ENCODE results near the gene SGK1.

Gene SGK1

DNA sequence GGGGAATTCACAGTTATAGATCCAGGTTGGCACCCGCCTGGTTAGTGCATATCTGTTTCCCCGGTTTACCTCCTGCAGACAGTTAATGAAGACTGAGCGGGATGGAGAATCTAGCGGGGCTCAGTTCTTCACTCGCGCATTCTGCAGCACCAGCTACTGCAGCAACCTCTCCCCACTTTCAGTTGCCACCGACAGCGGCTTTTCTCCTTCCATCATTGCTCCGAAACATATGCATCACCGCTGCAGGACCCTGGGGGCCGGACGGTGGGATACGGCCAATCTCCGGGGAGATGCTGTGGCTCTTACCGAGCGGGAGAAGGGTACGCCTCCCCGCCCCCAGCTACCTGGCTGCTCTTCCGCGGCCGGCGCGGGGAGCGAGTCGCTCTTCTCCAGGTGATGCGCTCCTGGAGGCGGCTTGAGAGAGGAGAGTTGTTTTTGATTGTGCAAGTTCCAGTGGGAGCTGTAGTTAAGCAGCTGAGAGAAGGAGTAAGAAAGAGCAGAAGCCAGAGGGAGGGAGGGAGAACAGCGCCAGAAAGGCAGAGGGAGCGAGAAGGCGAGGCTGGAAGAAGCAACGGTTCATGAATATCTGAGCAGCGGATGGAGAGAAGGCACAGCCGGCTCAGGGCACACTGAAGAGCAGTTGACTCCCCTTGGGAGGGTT, at the start of gene SGK1:
Gene SGK1 (minus strand): TSS at position 642 of the 661 bp plus-strand sequence. CDS start 652 bp downstream, outside the sequence.
- H3K36me3 ChIP-seq, result peaks cover 0 to 4% (median 0%) of the 10 kb centered on the region in 11 experiments; a peak in 1 of 22 replicates
- H3K27me3 ChIP-seq, result no peaks in the 10 kb centered on the region; a peak in 2 of 22 replicates
- no peaks in the 10 kb centered on the region for H4K20me1 ChIP-seq
- H3K27ac ChIP-seq, result peak within 1 kb of the TSS; percentile 52 to 74 (median 64)
- peak within 1 kb of the TSS; percentile 73 to 95 (median 87) for H3K4me2 ChIP-seq
- H3K9ac ChIP-seq, result peak within 1 kb of the TSS; percentile 64 to 88 (median 78)
- peaks cover 17 to 37% (median 26%) of the 10 kb centered on the region in 11 experiments for H3K9me3 ChIP-seq (replicated peaks in 1 of 11)
- TF ChIP-seq Cebpa-rat (IDR thresholded peaks at IDR 0.05), result 0 out of 22 replicates have a peak, but pooled peaks of 2 of the 11 experiments have one; percentile 27
- H3K4me1 ChIP-seq, result peaks cover 24 to 53% (median 41%) of the 10 kb centered on the region in 10 experiments
- peak within 1 kb of the TSS; percentile 71 to 88 (median 76) for H3K4me3 ChIP-seq

DNA sequence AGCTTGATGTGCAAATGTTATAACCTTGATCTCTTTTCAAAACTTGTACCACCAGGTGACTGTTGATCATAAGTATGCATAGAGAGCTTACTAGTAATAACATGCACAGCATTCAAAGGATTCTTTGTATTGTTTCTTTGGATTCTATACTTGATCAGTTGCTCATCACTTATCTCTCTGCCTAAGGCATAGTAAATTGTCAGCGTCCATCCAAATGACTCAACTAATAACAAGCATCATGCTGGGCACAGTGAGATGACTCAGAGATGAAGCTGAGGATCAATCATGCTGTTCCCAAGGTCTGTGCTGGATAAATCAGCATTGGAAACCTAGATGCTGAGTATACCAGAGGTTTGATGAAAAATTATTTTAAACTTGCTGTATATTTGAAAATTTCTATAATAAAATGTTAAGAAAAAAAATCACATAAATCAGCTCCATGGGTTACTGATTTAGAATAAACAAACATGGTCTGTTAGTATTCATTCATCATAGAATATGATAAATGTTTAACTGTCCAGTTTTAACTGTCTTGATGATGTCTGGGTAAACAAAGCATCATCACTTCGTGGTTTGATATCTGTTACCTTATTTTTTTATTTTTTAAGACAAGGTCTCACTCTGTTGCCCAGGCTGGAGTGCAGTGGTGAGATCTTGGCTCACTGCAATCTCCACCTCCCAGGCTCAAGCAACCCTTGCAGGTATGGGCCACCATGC, 45.6 kb upstream of the SGK1 start:
- no peak overlapping the region for H3K9ac ChIP-seq
- no peak for TF ChIP-seq Cebpa-rat (IDR thresholded peaks at IDR 0.05)
- no peaks in the 10 kb centered on the region for H4K20me1 ChIP-seq
- 0 out of 22 replicates have a peak overlapping the region, but pooled peaks of 1 of the 11 experiments have one; percentile 9 for H3K4me2 ChIP-seq
- H3K9me3 ChIP-seq (replicated peaks in 1 of 11), result peaks cover 0 to 3% (median 0%) of the 10 kb centered on the region in 11 experiments; a peak in 2 of 22 replicates
- H3K4me1 ChIP-seq, result peaks cover 0 to 48% (median 2%) of the 10 kb centered on the region in 10 experiments; a peak in 9 of 20 replicates
- no peaks in the 10 kb centered on the region for H3K36me3 ChIP-seq
- H3K27me3 ChIP-seq, result no peaks in the 10 kb centered on the region
- no peak overlapping the region for H3K4me3 ChIP-seq
- no peak overlapping the region for H3K27ac ChIP-seq

DNA sequence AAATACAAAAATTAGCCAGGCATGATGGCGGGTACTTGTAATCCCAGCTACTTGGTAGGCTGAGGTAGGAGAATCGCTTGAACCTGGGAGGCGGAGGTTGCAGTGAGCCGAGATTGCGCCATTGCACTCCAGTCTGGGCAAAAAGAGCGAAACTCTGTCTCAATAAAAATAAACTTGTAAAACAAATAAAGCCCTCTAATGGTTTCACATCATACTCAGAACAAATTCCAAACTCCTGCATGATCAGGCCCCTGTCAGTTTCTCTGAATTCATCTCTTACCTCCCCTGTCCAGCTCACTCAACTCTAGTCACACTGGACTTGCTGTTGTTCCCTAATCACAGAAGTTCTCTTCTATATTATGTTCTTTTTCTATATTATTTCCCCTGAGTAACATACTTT, 43.1 kb upstream of the SGK1 start:
- Histone ChIP-seq H3K4me2 (peak overlapping the region in 3 of 11 experiments; percentile 0 to 46 (median 27); a peak in 5 of 22 replicates), H3K36me3 (0 out of 22 replicates have a peak, but pooled peaks cover 0 to 8% (median 0%) of the 10 kb centered on the region in 11 experiments)

DNA sequence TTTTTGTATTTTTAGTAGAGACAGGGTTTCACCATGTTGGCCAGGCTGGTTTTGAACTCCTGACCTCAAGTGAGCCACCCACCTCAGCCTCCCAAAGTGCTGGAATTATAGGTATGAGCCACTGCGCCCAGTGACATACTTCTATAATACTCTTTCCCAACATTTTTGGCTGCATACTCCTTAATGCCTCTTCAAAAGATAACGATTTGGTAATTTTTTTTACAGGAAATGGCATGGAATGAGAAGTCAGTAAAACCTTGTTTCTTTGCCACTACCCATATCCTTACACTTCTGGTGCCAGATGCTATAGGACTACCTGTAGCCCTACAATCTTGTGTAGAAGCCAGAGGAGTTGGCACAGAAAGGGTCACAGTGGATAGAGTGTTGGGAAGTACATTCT, 41.4 kb upstream of the SGK1 start:
- H3K4me2 ChIP-seq, result no peak overlapping the region
- H3K27me3 ChIP-seq, result no peaks in the 10 kb centered on the region
- no peak overlapping the region for H3K4me3 ChIP-seq
- H3K36me3 ChIP-seq, result 0 out of 22 replicates have a peak, but pooled peaks cover 0 to 8% (median 0%) of the 10 kb centered on the region in 11 experiments
- peaks cover 29 to 39% (median 32%) of the 10 kb centered on the region in 11 experiments for H3K9me3 ChIP-seq (replicated peaks in 1 of 11)
- no peak for TF ChIP-seq Cebpa-rat (IDR thresholded peaks at IDR 0.05)
- no peak overlapping the region for H3K27ac ChIP-seq
- no peaks in the 10 kb centered on the region for H4K20me1 ChIP-seq
- peaks cover 0 to 39% (median 5%) of the 10 kb centered on the region in 10 experiments; a peak in 9 of 20 replicates for H3K4me1 ChIP-seq
- H3K9ac ChIP-seq, result no peak overlapping the region

More for the DNA sequence above, 43.1 kb upstream of the SGK1 start:
- H3K9me3 ChIP-seq (replicated peaks in 1 of 11), result peaks cover 13 to 22% (median 17%) of the 10 kb centered on the region in 11 experiments
- H3K27me3 ChIP-seq, result no peaks in the 10 kb centered on the region
- no peak for TF ChIP-seq Cebpa-rat (IDR thresholded peaks at IDR 0.05)
- H3K27ac ChIP-seq, result no peak overlapping the region
- H3K9ac ChIP-seq, result no peak overlapping the region
- peaks cover 0 to 39% (median 5%) of the 10 kb centered on the region in 10 experiments; a peak in 9 of 20 replicates for H3K4me1 ChIP-seq
- no peak overlapping the region for H3K4me3 ChIP-seq
- no peaks in the 10 kb centered on the region for H4K20me1 ChIP-seq

DNA sequence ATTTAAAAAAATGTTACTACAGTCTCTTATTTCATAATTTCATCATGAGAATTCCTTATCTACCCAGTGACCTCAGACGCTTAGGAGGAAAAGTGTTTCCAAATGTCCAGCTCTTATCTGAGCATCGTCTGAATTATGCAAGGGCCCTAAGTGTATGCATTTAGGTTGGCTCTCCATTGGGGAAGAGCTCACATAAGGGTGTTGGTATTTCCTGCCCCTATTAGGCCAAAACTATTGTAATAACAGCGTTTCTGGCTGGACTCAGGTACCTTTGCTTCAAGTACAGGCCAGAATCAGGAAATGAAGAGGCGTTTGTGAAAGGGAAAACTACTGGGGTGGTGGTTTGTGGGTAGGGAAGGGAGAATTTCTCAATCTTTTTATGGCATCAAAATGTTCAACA, 40.4 kb upstream of the SGK1 start:
- Histone ChIP-seq H3K27ac (peak overlapping the region in 2 of 11 experiments; percentile 7 to 13; a peak in 2 of 22 replicates), H3K4me1 (peaks cover 0 to 45% (median 5%) of the 10 kb centered on the region in 10 experiments; a peak in 9 of 20 replicates), H3K4me3 (no peak overlapping the region), H3K4me2 (peak overlapping the region in 7 of 11 experiments; percentile 12 to 76 (median 39); a peak in 13 of 22 replicates), H3K9ac (no peak overlapping the region), H3K9me3 (replicated peaks in 1 of 11) (peaks cover 31 to 48% (median 38%) of the 10 kb centered on the region in 11 experiments), H4K20me1 (no peaks in the 10 kb centered on the region), H3K36me3 (0 out of 22 replicates have a peak, but pooled peaks cover 0 to 8% (median 0%) of the 10 kb centered on the region in 11 experiments), H3K27me3 (no peaks in the 10 kb centered on the region)
- no peak for TF ChIP-seq Cebpa-rat (IDR thresholded peaks at IDR 0.05)

DNA sequence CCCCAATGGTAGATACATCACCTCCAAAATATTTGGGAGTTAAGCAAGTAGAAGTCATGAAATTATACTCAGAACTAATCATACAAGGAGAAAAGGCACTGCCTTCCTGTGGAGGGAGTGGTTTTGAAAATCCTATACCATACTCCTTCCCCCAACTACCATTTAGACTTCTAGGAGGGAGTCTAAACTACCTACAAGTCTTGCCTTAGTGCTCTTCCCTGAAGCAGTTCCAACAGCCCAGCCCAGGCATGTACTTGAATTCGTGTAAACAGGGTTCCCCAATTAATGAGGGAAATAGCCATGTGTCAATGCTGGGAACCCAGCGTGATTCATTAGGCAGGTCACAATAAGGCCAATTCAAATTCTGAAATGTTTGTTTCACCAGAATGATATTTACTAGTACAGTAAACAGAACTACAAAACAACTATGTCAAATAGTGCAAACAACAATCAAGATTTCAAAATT, 39.1 kb upstream of the SGK1 start:
- no peaks in the 10 kb centered on the region for H4K20me1 ChIP-seq
- no peaks in the 10 kb centered on the region for H3K27me3 ChIP-seq
- H3K9me3 ChIP-seq (replicated peaks in 1 of 11), result peaks cover 31 to 49% (median 37%) of the 10 kb centered on the region in 11 experiments
- peaks cover 4 to 52% (median 11%) of the 10 kb centered on the region in 10 experiments; a peak in 18 of 20 replicates for H3K4me1 ChIP-seq
- no peak for TF ChIP-seq Cebpa-rat (IDR thresholded peaks at IDR 0.05)
- H3K4me2 ChIP-seq, result no peak overlapping the region
- no peak overlapping the region for H3K9ac ChIP-seq
- 0 out of 22 replicates have a peak, but pooled peaks cover 0 to 8% (median 0%) of the 10 kb centered on the region in 11 experiments for H3K36me3 ChIP-seq
- no peak overlapping the region for H3K4me3 ChIP-seq
- no peak overlapping the region for H3K27ac ChIP-seq

DNA sequence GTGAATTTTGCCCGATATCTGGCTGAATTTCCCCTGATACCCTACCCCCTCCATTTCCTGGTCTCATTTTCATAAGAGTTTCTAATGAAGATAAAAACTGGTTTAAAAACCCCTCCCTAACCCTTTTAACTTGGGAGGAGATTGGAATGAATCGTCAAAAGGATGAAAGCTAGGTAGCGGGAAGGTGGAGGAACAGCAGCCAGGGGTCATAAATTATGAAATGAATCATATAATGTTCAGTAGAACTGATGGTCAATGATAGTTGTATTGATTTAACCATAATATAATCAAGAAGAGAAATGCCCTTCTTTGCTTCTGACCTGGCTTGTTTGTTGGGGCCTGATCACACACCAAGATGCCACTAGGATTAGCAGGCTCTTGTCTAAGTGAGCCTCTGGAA, 38.5 kb upstream of the SGK1 start:
- Histone ChIP-seq H3K4me2 (no peak overlapping the region), H3K4me3 (no peak overlapping the region), H3K9me3 (replicated peaks in 1 of 11) (peaks cover 31 to 49% (median 37%) of the 10 kb centered on the region in 11 experiments), H3K27ac (no peak overlapping the region), H3K9ac (no peak overlapping the region), H3K27me3 (no peaks in the 10 kb centered on the region), H3K4me1 (peaks cover 9 to 55% (median 15%) of the 10 kb centered on the region in 10 experiments; a peak in 18 of 20 replicates), H4K20me1 (no peaks in the 10 kb centered on the region), H3K36me3 (0 out of 22 replicates have a peak, but pooled peaks cover 0 to 8% (median 0%) of the 10 kb centered on the region in 11 experiments)
- no peak for TF ChIP-seq Cebpa-rat (IDR thresholded peaks at IDR 0.05)

DNA sequence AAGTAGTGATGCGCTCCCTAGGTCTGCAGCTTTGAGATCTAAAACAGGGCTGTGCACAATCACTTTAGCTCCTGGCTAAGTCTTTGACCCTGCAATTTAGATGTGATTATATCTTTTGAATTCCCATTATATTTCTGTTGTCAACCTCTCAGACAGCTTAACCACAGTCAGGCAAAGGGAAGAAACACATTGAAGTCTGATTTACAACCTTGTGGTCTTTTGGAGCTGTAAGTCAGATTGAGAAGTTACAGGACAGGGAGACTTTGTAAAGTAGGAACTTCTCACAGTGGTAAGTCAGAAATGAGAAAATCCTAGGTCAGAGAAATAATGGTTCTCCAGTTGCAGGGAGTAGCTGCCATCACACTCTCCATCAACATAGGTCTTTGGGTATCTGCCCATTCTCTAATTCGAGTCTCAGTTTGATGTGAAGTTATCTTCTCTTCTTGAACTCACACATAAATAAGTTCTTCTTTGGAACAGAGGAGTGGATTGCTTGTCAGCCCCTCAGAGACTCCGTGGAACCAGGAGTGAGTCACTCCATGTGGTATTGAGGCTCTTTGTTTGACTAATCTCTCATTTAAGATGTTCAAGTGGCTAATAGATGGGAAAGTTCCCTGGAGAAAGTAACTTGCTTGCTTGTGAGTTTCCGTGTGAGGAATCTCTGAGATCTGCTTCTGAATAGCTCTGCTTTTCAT, 35.0 kb upstream of the SGK1 start:
- H4K20me1 ChIP-seq, result no peaks in the 10 kb centered on the region
- TF ChIP-seq Cebpa-rat (IDR thresholded peaks at IDR 0.05), result no peak
- H3K4me1 ChIP-seq, result peaks cover 9 to 24% (median 14%) of the 10 kb centered on the region in 10 experiments; a peak in 18 of 20 replicates
- 0 out of 22 replicates have a peak, but pooled peaks cover 0 to 8% (median 0%) of the 10 kb centered on the region in 11 experiments for H3K36me3 ChIP-seq
- peaks cover 31 to 44% (median 37%) of the 10 kb centered on the region in 11 experiments for H3K9me3 ChIP-seq (replicated peaks in 1 of 11)
- H3K4me2 ChIP-seq, result peak overlapping the region in 6 of 11 experiments; percentile 2 to 66 (median 40); a peak in 8 of 22 replicates
- no peak overlapping the region for H3K4me3 ChIP-seq
- H3K9ac ChIP-seq, result no peak overlapping the region
- H3K27me3 ChIP-seq, result no peaks in the 10 kb centered on the region
- H3K27ac ChIP-seq, result peak overlapping the region in 1 of 11 experiments; percentile 0; a peak in 1 of 22 replicates

All from BLaER1 treated with 17β-estradiol and CSF1 and Interleukin-3, amounts not matched to agents 10 nM and 100 nM (cell line).